GM13976 (cell line): Measurements from ENCODE around the gene PTGER3.

Source experiments
- DNase-seq: peaks from one replicate; pipeline ENCODE4 v3.0.0; 2012; ENCODE audit warnings: low spot score
- CTCF ChIP-seq: IDR thresholded peaks from 2 replicates; pipeline ENCODE4 v1.5.1; 2012; ENCODE audit warnings: borderline replicate concordance, mild to moderate bottlenecking; ENCODE audit not compliant: insufficient read depth; ENCODE audit errors: extremely low read depth, missing control alignments, control extremely low read depth
- in situ Hi-C: fragments of 300-500 bp; cut with MboI; formaldehyde crosslinking; loops from one replicate; pipeline ENCODE4 v1.12.0; 2022; ENCODE audit warnings: low sequenced_read_pairs, mixed read lengths, inconsistent platforms; ENCODE audit not compliant: unreplicated experiment

Gene PTGER3

DNA sequence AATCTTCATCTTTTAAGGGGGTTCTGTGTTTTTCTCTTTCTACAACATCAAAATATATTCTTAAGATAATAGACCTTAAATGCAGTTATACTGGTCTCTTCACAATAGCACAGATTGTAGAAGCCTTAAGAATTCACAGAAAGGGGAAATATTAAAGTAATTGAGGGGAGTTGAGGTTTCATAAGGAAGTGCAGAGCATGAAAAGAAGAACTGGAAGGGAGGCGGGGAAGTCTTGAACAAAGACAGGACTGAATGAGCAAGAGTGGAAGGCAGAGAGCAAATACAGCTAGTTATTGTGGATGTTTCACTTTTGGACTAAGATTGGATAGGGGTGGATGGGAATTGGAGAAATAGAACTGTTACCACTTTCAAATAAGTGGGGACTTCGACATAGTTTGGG, 67.7 kb downstream of the PTGER3 start:
- in situ Hi-C loops = no loop called here
- no peak for TF ChIP-seq CTCF
- DNase-seq = no peak

- no peak for DNase-seq
- in situ Hi-C loops = no loop called here
- no peak for TF ChIP-seq CTCF
Measured at GRCh38 chr1:70979313-70979712, 68.3 kb downstream of the PTGER3 start.

DNA sequence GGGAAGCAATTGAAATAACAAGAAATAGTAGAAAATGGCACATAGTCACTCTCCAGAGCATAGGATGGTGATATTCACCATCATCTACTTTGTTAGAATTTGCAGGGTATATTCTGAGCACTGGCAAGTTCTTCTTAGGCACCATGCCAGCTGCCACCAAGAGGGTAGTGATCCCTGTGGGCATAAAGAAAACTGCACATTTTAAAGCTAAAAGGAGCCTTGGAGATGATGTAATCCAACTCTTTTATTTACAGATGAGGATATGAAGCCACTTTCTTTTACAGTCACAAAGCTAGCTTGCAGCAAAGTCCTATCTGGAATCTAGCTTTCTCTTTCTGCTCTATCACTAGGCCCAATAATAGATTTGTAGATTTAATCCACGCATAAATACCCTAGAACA, 69.0 kb downstream of the PTGER3 start:
- TF ChIP-seq CTCF = no peak
- in situ Hi-C loops = no loop called here
- DNase-seq = no peak

DNA sequence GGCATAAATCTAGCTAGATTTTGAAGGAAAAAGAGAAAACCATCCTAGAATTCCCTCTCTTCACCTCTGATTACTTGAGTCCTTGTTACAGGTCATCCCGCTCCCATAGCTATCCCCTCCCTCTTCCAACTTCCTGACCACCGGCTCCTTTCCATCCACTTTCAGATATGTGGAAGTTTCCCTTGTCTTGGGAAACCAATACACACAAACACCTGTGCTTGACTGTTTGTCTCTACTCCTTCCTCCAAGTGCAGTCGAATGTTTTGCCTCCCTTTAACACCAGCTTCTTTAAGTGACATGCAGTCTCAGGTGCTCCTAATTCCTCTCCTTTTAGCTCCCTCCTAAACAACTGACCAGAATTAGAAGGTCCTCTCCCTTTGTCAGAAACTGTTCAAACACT, 70.0 kb downstream of the PTGER3 start:
- in situ Hi-C loops = no loop called here
- no peak for TF ChIP-seq CTCF
- no peak for DNase-seq

DNA sequence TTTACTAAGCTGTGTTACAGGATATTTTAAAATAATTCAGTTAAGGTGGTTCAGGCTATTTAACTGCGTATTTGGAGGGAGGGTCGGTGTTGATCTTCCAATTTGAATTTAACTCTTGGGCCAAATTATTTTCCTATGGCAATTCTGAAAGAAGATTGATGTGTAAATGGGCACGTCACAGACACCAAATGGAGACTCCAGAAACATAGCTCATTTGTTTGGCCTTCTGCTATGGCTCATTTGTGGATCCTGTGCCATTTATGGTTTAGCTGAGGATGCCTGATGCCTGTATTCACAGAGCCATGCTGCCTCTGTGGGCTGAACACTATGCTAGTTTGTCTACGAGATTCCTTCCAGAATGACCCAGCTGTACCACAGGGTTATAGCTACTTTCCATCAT, 70.6 kb downstream of the PTGER3 start:
- in situ Hi-C loops = no loop called here
- TF ChIP-seq CTCF = no peak
- no peak for DNase-seq

GRCh38 chr1:70973754-70974153, 73.9 kb downstream of the PTGER3 start:
- DNase-seq = no peak
- TF ChIP-seq CTCF = no peak
- in situ Hi-C loops = no loop called here

DNA sequence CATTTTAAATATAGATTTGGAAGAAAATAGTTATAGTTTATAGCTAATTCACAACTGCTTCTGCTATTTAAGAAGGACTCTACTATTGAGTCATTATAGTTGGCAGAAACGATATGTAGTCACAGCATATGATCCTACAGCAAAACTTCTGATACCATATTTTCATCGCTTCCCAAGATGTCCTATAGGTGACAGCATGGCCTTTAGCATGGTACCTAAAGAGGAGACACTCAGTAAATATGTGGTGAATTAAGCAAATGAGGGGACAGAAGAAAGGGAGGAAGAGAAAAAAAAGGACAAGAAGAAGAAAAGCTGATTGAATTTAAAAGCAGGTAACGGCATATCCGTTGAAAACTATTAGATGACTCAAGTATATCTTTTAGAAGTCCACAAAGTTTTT, 77.2 kb downstream of the PTGER3 start:
- DNase-seq = no peak
- in situ Hi-C loops = no loop called here
- no peak for TF ChIP-seq CTCF
